GM23338 (cell line): ENCODE measurements around the gene PCNX1. TPM values are rescaled to one million over a fixed set of nuclear protein-coding genes. Genes with fewer than 3 reads are reported as not detected.
A peak's percentile ranks its signal among the peaks of the same experiment; 100 is the strongest.

Source experiments
- ATAC-seq: fragments of 200-7000 bp; cut with Tn5 transposase; 3 replicates; pipeline ENCODE4 v1.9.1; 2020
- DNase-seq: peaks from one replicate; pipeline ENCODE4 v3.0.0-alpha.2; 2015; ENCODE audit warnings: low spot score
- H2AFZ ChIP-seq: fragments of 200-600 bp; sonication (generic); 2 replicates; pipeline ENCODE4 v1.8.0; 2016; ENCODE audit warnings: antibody characterized with exemption, mild to moderate bottlenecking, moderate library complexity
- H3F3A ChIP-seq: fragments of 200-600 bp; sonication (generic); replicated peaks from 2 replicates; pipeline ENCODE4 v1.8.0; 2017; ENCODE audit warnings: antibody characterized with exemption, mixed run types, low read depth
- H3K27ac ChIP-seq: fragments of 200-600 bp; sonication (generic); 2 replicates; pipeline ENCODE4 v1.6.1; 2016; ENCODE audit warnings: low read depth
- H3K27me3 ChIP-seq: fragments of 200-600 bp; sonication (generic); 2 replicates; pipeline ENCODE4 v1.8.0; 2016; ENCODE audit warnings: mild to moderate bottlenecking, mixed run types, moderate library complexity; ENCODE audit not compliant: insufficient read depth
- H3K36me3 ChIP-seq: fragments of 200-600 bp; sonication (generic); 2 replicates; pipeline ENCODE4 v1.8.0; 2016; ENCODE audit warnings: mild to moderate bottlenecking; ENCODE audit not compliant: insufficient read depth
- H3K4me1 ChIP-seq: fragments of 200-600 bp; sonication (generic); 2 replicates; pipeline ENCODE4 v1.8.0; 2016; ENCODE audit warnings: mild to moderate bottlenecking, moderate library complexity; ENCODE audit not compliant: insufficient read depth
- H3K4me2 ChIP-seq: fragments of 200-600 bp; sonication (generic); 2 replicates; pipeline ENCODE4 v1.7.1; 2017; ENCODE audit warnings: mixed run types
- H3K4me3 ChIP-seq: fragments of 200-600 bp; sonication (generic); 2 replicates; pipeline ENCODE4 v1.6.1; 2016; ENCODE audit warnings: mixed run types
- H3K79me2 ChIP-seq: fragments of 200-600 bp; sonication (generic); replicated peaks from 2 replicates; pipeline ENCODE4 v1.8.0; 2017; ENCODE audit warnings: mild to moderate bottlenecking; ENCODE audit not compliant: insufficient read depth
- H3K9me2 ChIP-seq: fragments of 200-600 bp; sonication (generic); 2 replicates; pipeline ENCODE4 v1.8.0; 2017; ENCODE audit not compliant: insufficient read depth
- H4K20me1 ChIP-seq: fragments of 200-600 bp; sonication (generic); replicated peaks from 2 replicates; pipeline ENCODE4 v1.8.0; 2017; ENCODE audit warnings: mild to moderate bottlenecking; ENCODE audit not compliant: insufficient read depth
- H3K27ac Mint-ChIP-seq: 2 replicates; pipeline ENCODE4 v1.8.0; 2020; ENCODE audit warnings: inconsistent platforms, mild to moderate bottlenecking, moderate library complexity, mixed read lengths
- H3K27me3 Mint-ChIP-seq: 3 replicates; pipeline ENCODE4 v1.8.0; 2022; ENCODE audit warnings: low read depth, mild to moderate bottlenecking, moderate library complexity, mixed read lengths, inconsistent platforms; ENCODE audit not compliant: insufficient read depth, poor library complexity
- H3K36me3 Mint-ChIP-seq: 3 replicates; pipeline ENCODE4 v1.8.0; 2021; ENCODE audit warnings: low read depth, mild to moderate bottlenecking, inconsistent platforms, moderate library complexity, mixed read lengths
- H3K4me1 Mint-ChIP-seq: 3 replicates; pipeline ENCODE4 v1.8.0; 2020; ENCODE audit warnings: mild to moderate bottlenecking, inconsistent platforms, mixed read lengths
- H3K4me3 Mint-ChIP-seq: 3 replicates; pipeline ENCODE4 v1.8.0; 2021; ENCODE audit warnings: moderate library complexity, mild to moderate bottlenecking, inconsistent platforms, mixed read lengths
- H3K9me3 Mint-ChIP-seq: 3 replicates; pipeline ENCODE4 v1.8.0; 2020; ENCODE audit warnings: moderate library complexity, mild to moderate bottlenecking, inconsistent platforms, mixed read lengths
- CREB1 ChIP-seq: fragments of 250-450 bp; sonication (Bioruptor Pico); IDR thresholded peaks from 2 replicates; pipeline ENCODE4 v1.5.0; 2020; ENCODE audit warnings: low read depth, mild to moderate bottlenecking, moderate library complexity
- ETS1 ChIP-seq: IDR thresholded peaks from 2 replicates; pipeline ENCODE4 v1.6.1; 2016; ENCODE audit warnings: antibody characterized with exemption
- EZH2 ChIP-seq: fragments of 200-600 bp; sonication (generic); IDR thresholded peaks from one replicate; pipeline ENCODE4 v1.8.0; 2017; ENCODE audit warnings: antibody characterized with exemption, mild to moderate bottlenecking, low read depth; ENCODE audit not compliant: unreplicated experiment
- EZH2phosphoT487 ChIP-seq: fragments of 200-600 bp; sonication (generic); IDR thresholded peaks from one replicate; pipeline ENCODE4 v1.8.1; 2018; ENCODE audit warnings: antibody characterized with exemption; ENCODE audit not compliant: unreplicated experiment
- JUNB ChIP-seq: IDR thresholded peaks from one replicate; pipeline ENCODE4 v1.6.1; 2016; ENCODE audit warnings: antibody characterized with exemption; ENCODE audit not compliant: unreplicated experiment
- NANOG ChIP-seq: IDR thresholded peaks from 2 replicates; pipeline ENCODE4 v1.6.1; 2016; ENCODE audit warnings: antibody characterized with exemption, borderline replicate concordance
- REST ChIP-seq: IDR thresholded peaks from one replicate; pipeline ENCODE4 v1.6.1; 2018; ENCODE audit warnings: antibody characterized with exemption; ENCODE audit not compliant: unreplicated experiment
- STAT1 ChIP-seq: IDR thresholded peaks from one replicate; pipeline ENCODE4 v1.6.1; 2016; ENCODE audit warnings: antibody characterized with exemption; ENCODE audit not compliant: unreplicated experiment
- ZNF114 ChIP-seq: fragments of 250-450 bp; sonication (Bioruptor Pico); IDR thresholded peaks from 2 replicates; pipeline ENCODE4 v1.5.0; 2020; ENCODE audit warnings: mild to moderate bottlenecking, moderate library complexity
- ZNF462 ChIP-seq: fragments of 250-450 bp; sonication (Bioruptor Pico); IDR thresholded peaks from 2 replicates; pipeline ENCODE4 v1.5.0; 2020; ENCODE audit warnings: mild to moderate bottlenecking, moderate library complexity
- polyA plus RNA-seq: library from polyadenylated mRNA; unstranded; fragments of >200 nt; fragmentation: Nextera tagmentation; extraction: Ambion mirVana; gene quantifications from 2 replicates; pipeline ENCODE4 v1.2.1, GENCODE V29; 2016
- total RNA-seq: library from RNA; depleted of rRNA; stranded (reverse); fragments of >200 nt; shearing (Covaris generic); gene quantifications from 2 replicates; pipeline ENCODE4 v1.2.3, GENCODE V29; 2014

The PCNX1 gene
- total and polyA plus RNA-seq, 2 experiments from 2014 or later, result 19.4 to 53.1 TPM

GRCh38 chr14:71000091-71000490 is 92.8 kb downstream of the PCNX1 start:
- no peaks in the 10 kb centered on the region for H3K9me3 Mint-ChIP-seq
- H2AFZ ChIP-seq, result no peak overlapping the region
- no peak overlapping the region for H3K27ac ChIP-seq
- H3K4me3 Mint-ChIP-seq, result no peak overlapping the region
- H3K27me3 Mint-ChIP-seq, result no peaks in the 10 kb centered on the region
- no peaks in the 10 kb centered on the region for H3K9me2 ChIP-seq
- H3K4me2 ChIP-seq, result no peak overlapping the region
- no peak for TF ChIP-seq EZH2phosphoT487
- TF ChIP-seq STAT1, result no peak
- no peak for TF ChIP-seq ZNF114
- no peak for TF ChIP-seq NANOG
- TF ChIP-seq JUNB, result no peak
- TF ChIP-seq REST, result no peak
- H3K4me1 Mint-ChIP-seq, result peaks cover 18% of the 10 kb centered on the region; the same call in 2 of the 3 replicates
- no peaks in the 10 kb centered on the region; the same call in 1 of the 2 replicates for H4K20me1 ChIP-seq
- H3K27me3 ChIP-seq, result no peaks in the 10 kb centered on the region
- DNase-seq, result no peak
- ATAC-seq, result no peak
- no peaks in the 10 kb centered on the region; the same call in 1 of the 2 replicates for H3K79me2 ChIP-seq
- H3K36me3 ChIP-seq, result no peaks in the 10 kb centered on the region
- H3K4me3 ChIP-seq, result no peak overlapping the region
- peaks cover 5% of the 10 kb centered on the region; the same call in 2 of the 3 replicates for H3K36me3 Mint-ChIP-seq
- H3K27ac Mint-ChIP-seq, result no peak overlapping the region
- H3K4me1 ChIP-seq, result no peaks in the 10 kb centered on the region
- no peaks in the 10 kb centered on the region for H3F3A ChIP-seq

GRCh38 chr14:71001742-71002141 is 94.5 kb downstream of the PCNX1 start:
- H3K4me1 ChIP-seq, result no peaks in the 10 kb centered on the region
- no peak overlapping the region for H2AFZ ChIP-seq
- Mint-ChIP-seq H3K36me3 (peaks cover 8% of the 10 kb centered on the region; the same call in 2 of the 3 replicates), H3K9me3 (no peaks in the 10 kb centered on the region), H3K4me3 (no peak overlapping the region), H3K27me3 (no peaks in the 10 kb centered on the region), H3K27ac (no peak overlapping the region), H3K4me1 (peaks cover 11% of the 10 kb centered on the region; the same call in 2 of the 3 replicates)
- H4K20me1 ChIP-seq, result no peaks in the 10 kb centered on the region; the same call in 1 of the 2 replicates
- DNase-seq (peak; percentile 9), ATAC-seq (no peak)
- no peaks in the 10 kb centered on the region for H3F3A ChIP-seq
- H3K27ac ChIP-seq, result no peak overlapping the region
- H3K4me2 ChIP-seq, result no peak overlapping the region
- H3K79me2 ChIP-seq, result no peaks in the 10 kb centered on the region; the same call in 1 of the 2 replicates
- no peaks in the 10 kb centered on the region for H3K36me3 ChIP-seq
- H3K27me3 ChIP-seq, result no peaks in the 10 kb centered on the region
- no peaks in the 10 kb centered on the region for H3K9me2 ChIP-seq
- H3K4me3 ChIP-seq, result no peak overlapping the region
- TF ChIP-seq NANOG, result no peak
- no peak for TF ChIP-seq EZH2phosphoT487
- no peak for TF ChIP-seq STAT1
- TF ChIP-seq ZNF462 (CRISPR knock-in tag), result no peak
- TF ChIP-seq JUNB, result no peak
- TF ChIP-seq EZH2, result no peak
- TF ChIP-seq ETS1, result no peak
- no peak for TF ChIP-seq CREB1 (CRISPR knock-in tag)
